ENCODE data around the gene LYZL2. TPM values are rescaled to one million over a fixed set of nuclear protein-coding genes. Genes with fewer than 3 reads are reported as not detected.
"Not testable (repeated sequence)": the region's sequence is repeated elsewhere in the genome, so short reads cannot be mapped to it uniquely, and the experiment has no call there.

LYZL2 gene
- total RNA-seq (not detected), polyA plus RNA-seq (ENCODE audit: insufficient read length in 6 of 6) (not detected)
- long read RNA-seq, donor 1: 0 reads
- long read RNA-seq, donor 2: 0 reads
- long read RNA-seq, donor 3: 0 reads
- long read RNA-seq, donor 4: 0 reads
- long read RNA-seq, donor 5: 0 reads
- long read RNA-seq, donor 6: 0 reads
- long read RNA-seq, donor 7: 0 reads
- long read RNA-seq, donor 8: 0 reads
- long read RNA-seq, donor 9: 0 reads
- long read RNA-seq, donor 10: 0 reads
- long read RNA-seq, donor 11: 0 reads
- long read RNA-seq, donor 12: 0 reads

GRCh38 chr10:30629653-30630052 lies at the start of gene LYZL2:
LYZL2 (minus strand) TSS chr10:30629753; CDS start chr10:30626915, 2,838 bp downstream.
- Histone ChIP-seq H3K4me1 (peaks cover 0 to 6% of the 10 kb centered on the region in 2 donors), H3K27ac (no peak within 1 kb of the TSS), H3K27me3 (no peaks in the 10 kb centered on the region), H3K4me3 (no peak within 1 kb of the TSS), H3K36me3 (no peaks in the 10 kb centered on the region), H3K9me3 (no peaks in the 10 kb centered on the region)
- ATAC-seq: no peak
- intact Hi-C loops (cut with DNase I): no loop called here
- DNase-seq: no peak
- TF ChIP-seq, protein P1, sequence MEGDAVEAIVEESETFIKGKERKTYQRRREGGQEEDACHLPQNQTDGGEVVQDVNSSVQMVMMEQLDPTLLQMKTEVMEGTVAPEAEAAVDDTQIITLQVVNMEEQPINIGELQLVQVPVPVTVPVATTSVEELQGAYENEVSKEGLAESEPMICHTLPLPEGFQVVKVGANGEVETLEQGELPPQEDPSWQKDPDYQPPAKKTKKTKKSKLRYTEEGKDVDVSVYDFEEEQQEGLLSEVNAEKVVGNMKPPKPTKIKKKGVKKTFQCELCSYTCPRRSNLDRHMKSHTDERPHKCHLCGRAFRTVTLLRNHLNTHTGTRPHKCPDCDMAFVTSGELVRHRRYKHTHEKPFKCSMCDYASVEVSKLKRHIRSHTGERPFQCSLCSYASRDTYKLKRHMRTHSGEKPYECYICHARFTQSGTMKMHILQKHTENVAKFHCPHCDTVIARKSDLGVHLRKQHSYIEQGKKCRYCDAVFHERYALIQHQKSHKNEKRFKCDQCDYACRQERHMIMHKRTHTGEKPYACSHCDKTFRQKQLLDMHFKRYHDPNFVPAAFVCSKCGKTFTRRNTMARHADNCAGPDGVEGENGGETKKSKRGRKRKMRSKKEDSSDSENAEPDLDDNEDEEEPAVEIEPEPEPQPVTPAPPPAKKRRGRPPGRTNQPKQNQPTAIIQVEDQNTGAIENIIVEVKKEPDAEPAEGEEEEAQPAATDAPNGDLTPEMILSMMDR (IDR thresholded peaks at IDR 0.05): no peak

- H3K27ac ChIP-seq; intact Hi-C loops (cut with DNase I); H3K4me3 ChIP-seq; H3K36me3 ChIP-seq; ATAC-seq; DNase-seq; H3K4me1 ChIP-seq; H3K27me3 ChIP-seq; H3K9me3 ChIP-seq: not testable (repeated sequence)
Measured at GRCh38 chr10:30677616-30678015, 48.1 kb upstream of the LYZL2 start.

DNA sequence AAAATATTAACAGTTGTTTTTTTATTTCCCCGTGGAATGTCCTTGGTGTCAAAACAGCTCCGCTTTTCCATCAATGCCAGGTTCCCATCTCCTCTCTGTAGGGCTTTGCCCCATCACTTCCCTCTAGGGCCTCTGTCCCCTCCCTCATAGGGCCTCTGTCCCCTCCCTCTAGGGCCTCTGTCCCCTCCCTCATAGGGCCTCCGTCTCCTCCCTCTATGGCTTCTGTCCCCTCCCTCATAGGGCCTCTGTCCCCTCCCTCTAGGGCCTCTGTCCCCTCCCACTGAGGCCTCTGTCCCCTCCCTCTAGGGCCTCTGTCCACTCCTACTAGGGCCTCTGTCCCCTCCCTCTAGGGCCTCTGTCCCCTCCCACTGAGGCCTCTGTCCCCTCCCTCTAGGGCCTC lies 47.6 kb upstream of the LYZL2 start:
- DNase-seq; intact Hi-C loops (cut with DNase I); H3K27ac ChIP-seq: not testable (repeated sequence)

GRCh38 chr10:30675791-30676718 lies 46.5 kb upstream of the LYZL2 start:
- H3K4me1 ChIP-seq: no peaks in the 10 kb centered on the region
- no peaks in the 10 kb centered on the region for H3K36me3 ChIP-seq
- no peak overlapping the region for H3K4me3 ChIP-seq
- intact Hi-C loops (cut with DNase I): no loop called here
- H3K27ac ChIP-seq: no peak overlapping the region
- ATAC-seq (no peak), DNase-seq (no peak)
- no peaks in the 10 kb centered on the region for H3K27me3 ChIP-seq
- TF ChIP-seq, protein P1 (IDR thresholded peaks at IDR 0.05): no peak
- peaks cover 0 to 3% of the 10 kb centered on the region in 2 donors for H3K9me3 ChIP-seq

More for the DNA sequence above, 47.6 kb upstream of the LYZL2 start:
- H3K4me3 ChIP-seq, H3K4me1 ChIP-seq, H3K36me3 ChIP-seq, H3K9me3 ChIP-seq, ATAC-seq, H3K27me3 ChIP-seq: not testable (repeated sequence)

DNA sequence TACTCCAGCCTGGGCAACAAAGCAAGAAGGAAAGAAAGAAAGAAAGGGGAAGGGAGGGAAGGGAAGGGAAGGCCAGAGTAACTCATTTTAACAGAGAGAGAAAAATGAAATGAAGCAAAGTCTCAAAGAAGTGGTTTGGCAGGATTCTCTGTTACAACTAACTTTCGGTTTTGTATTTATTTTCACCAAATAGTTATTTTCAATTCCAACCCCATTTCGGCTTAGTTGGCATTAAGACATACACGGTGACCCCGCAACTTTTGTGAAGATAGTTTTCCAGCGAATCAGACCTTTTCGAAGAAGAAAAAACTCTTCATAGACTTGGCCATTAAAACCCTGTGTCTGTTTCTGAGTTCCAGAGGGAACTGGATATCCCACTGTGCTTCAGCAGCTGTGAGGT lies 45.2 kb upstream of the LYZL2 start:
- no peak overlapping the region for H3K27ac ChIP-seq
- H3K4me3 ChIP-seq: no peak overlapping the region
- H3K4me1 ChIP-seq: no peaks in the 10 kb centered on the region
- peaks cover 0 to 3% of the 10 kb centered on the region in 2 donors for H3K9me3 ChIP-seq
- H3K27me3 ChIP-seq: no peaks in the 10 kb centered on the region
- intact Hi-C loops (cut with DNase I): no loop called here
- TF ChIP-seq, protein P1 (IDR thresholded peaks at IDR 0.05): no peak
- ATAC-seq (no peak), DNase-seq (no peak)
- H3K36me3 ChIP-seq: no peaks in the 10 kb centered on the region

GRCh38 chr10:30673262-30673661 lies 43.7 kb upstream of the LYZL2 start:
- H3K27me3 ChIP-seq; H3K4me3 ChIP-seq; H3K4me1 ChIP-seq; intact Hi-C loops (cut with DNase I); H3K27ac ChIP-seq; ATAC-seq; DNase-seq; H3K9me3 ChIP-seq; H3K36me3 ChIP-seq: not testable (repeated sequence)

DNA sequence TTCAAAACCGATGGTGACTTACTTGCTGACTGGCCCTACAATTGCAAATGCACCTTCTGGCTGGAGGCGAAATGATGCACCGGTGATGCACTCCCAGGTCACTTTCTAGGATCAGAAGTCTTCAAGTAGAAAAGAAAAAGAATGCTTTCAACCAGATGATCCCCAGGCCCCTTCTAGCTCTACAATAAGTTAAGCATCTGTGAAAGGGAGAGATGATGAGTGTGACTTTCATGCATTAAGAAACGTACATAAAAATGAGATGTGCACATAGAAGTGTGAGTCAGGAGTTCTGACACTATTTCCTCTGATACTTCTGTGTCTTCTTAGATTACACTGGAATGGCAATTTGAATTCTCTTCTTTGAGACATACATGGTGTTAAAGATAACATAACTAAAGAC lies 42.8 kb upstream of the LYZL2 start:
- H3K4me1 ChIP-seq; H3K4me3 ChIP-seq; intact Hi-C loops (cut with DNase I); DNase-seq; ATAC-seq; H3K36me3 ChIP-seq; H3K9me3 ChIP-seq; H3K27me3 ChIP-seq; H3K27ac ChIP-seq: not testable (repeated sequence)
